ENCODE results near the gene RAB40C.

Gene RAB40C

GRCh38 chr16:672371-672770, 82.5 kb downstream of the RAB40C start:
- no peak for DNase-seq

DNA sequence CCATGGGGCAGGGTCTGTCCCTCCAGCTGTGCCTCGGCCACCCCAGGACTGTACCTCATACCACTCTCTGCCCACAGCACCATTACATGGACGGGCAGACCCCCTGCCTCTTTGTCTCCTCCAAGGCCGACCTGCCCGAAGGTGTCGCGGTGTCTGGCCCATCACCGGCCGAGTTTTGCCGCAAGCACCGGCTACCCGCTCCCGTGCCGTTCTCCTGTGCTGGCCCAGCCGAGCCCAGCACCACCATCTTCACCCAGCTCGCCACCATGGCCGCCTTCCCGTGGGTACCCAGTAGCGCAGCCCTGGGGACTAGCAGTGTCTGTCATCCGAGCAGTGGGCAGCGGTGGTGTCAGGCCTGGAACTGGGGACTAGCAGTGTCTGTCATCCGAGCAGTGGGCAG, 83.0 kb downstream of the RAB40C start:
- no peak for DNase-seq

GRCh38 chr16:673399-673991, 83.6 kb downstream of the RAB40C start:
- no peak for DNase-seq

- no peak for DNase-seq
These were observed 84.5 kb downstream of the RAB40C start for GRCh38 chr16:674214-674881.

DNA sequence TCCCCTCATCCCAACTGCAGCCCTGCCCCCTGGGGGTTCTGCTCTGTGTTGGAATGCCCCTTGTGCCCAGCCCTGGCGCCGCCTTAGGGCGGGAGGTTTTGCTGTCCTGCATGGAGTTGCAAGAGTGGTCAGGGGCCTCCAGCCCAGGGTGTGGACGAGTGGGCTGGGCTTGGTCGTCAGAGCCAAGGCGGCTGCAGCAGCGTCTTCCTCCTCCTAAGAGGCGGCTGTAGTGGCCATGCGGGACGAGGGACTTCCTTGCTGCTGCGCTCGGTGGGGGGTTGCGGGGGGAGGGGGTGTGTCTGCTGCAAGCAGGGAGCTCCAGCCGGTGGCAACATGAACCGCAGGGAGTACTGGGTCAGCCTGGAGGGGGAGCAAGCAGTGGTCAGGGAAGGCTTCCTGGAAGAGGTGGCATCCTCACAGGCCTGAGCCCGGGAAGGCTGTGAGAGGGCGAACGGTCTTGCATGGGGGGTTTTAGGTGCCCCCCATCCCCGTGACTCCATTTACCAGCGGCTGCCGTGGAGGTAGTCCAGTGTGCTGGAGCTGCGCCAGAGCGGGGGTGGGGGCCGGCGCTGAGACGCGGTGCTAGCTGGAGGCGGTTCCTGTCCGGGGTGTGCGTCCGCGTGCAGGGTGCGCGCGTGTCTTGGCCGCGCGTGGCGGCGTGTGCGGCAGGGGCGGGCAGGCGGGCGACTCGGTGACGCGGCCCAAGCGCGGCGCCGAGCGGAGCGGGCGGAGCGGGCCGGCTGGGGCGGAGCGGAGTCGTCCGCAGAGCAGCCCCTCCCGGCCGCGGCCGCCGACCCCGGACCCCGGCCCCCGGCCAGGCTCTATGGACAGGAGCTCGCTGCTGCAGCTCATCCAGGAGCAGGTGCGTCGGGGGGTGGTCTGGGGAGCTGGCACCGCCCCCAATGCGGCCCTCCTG, 85.4 kb downstream of the RAB40C start, which contains the start of gene RHBDL1:
Gene RHBDL1 (plus strand): TSS at position 704 of the 916 bp plus-strand sequence. CDS start 120 bp downstream, at position 824.
- DNase-seq, result no peak

GRCh38 chr16:675884-676564, 86.2 kb downstream of the RAB40C start:
- no peak for DNase-seq

DNA sequence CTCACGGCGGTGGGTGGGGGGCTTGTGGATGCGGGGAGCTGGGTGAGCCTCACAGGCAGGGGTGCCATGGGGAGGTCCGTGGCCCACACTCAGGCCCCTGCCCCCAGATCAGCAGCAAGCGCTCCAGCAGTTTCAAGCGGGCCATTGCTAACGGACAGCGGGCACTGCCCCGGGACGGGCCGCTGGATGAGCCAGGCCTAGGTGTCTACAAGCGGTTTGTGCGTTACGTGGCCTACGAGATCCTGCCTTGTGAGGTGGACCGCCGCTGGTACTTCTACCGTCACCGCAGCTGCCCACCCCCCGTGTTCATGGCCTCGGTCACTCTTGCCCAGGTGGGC, 86.7 kb downstream of the RAB40C start:
- DNase-seq, result no peak

- no peak for DNase-seq
These were observed 87.0 kb downstream of the RAB40C start for GRCh38 chr16:676913-677312.

GRCh38 chr16:677316-678190, 87.7 kb downstream of the RAB40C start:
- no peak for DNase-seq

DNA sequence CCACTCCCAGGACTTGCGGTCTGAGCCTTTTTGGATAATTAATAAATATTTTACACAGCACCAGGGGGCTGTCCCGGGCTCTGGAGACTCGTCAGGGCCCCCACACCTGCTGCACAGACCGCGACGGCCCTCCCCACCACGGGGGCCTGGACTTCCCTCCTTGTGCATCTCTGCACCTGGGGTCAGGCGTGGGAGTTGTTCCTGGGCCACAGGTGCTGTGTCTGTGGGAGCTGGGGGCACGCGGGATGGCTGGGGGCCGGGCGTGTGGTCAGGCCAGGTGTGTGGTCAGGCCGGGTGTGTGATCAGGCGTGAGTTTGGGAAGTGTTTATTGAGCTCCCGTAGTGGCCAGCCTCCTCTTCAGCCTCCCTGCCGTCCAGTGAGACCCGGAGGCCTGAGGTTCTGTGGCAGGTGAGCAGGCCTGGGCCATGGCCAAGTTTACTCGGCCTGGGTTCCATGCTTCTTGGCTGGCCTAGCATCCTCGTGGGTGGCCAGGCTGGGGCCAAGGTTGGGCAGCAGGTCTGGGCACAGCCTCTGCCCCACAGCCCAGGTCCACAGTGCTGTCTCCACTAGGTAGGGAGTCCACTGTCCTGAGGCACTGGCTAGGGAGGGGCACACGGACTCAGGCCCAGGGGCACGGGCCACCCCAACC, 88.5 kb downstream of the RAB40C start:
- DNase-seq, result no peak
